Thymus (tissue), 11 donors: ENCODE measurements around the gene EGLN1. TPM values are rescaled to one million over a fixed set of nuclear protein-coding genes. Genes with fewer than 3 reads are reported as not detected.

Source experiments
- DNase-seq, 9 donors: peaks; one replicate each; pipeline ENCODE4 v3.0.0-alpha.2; 2013; ENCODE audit warnings: low spot score in 9 of 9, low read depth in 6 of 9, missing footprints in 1 of 9
- H3K27ac ChIP-seq, 2 donors: one replicate each; pipeline ENCODE4 v1.5.1; 2013; ENCODE audit warnings: control low read depth in 1 of 2, low read depth in 1 of 2, low read length in 1 of 2, mild to moderate bottlenecking in 1 of 2, moderate library complexity in 1 of 2
- H3K27me3 ChIP-seq, 2 donors: one replicate each; pipeline ENCODE4 v1.5.1; 2013; ENCODE audit warnings: low read length in 1 of 2; ENCODE audit not compliant: control insufficient read depth in 2 of 2, insufficient read depth in 1 of 2
- H3K36me3 ChIP-seq, 2 donors: one replicate each; pipeline ENCODE4 v1.5.1; 2013; ENCODE audit warnings: low read length in 1 of 2, mild to moderate bottlenecking in 1 of 2, moderate library complexity in 1 of 2; ENCODE audit not compliant: control insufficient read depth in 2 of 2, insufficient read depth in 2 of 2
- H3K4me1 ChIP-seq, 2 donors: one replicate each; pipeline ENCODE4 v1.5.1; 2013; ENCODE audit warnings: low read length in 2 of 2; ENCODE audit not compliant: control insufficient read depth in 2 of 2, insufficient read depth in 2 of 2
- H3K4me3 ChIP-seq, 2 donors: one replicate each; pipeline ENCODE4 v1.5.1; 2013; ENCODE audit warnings: low read length in 2 of 2, control low read depth in 1 of 2, mild to moderate bottlenecking in 1 of 2
- H3K9me3 ChIP-seq, 2 donors: one replicate each; pipeline ENCODE4 v1.5.1; 2013; ENCODE audit warnings: low read length in 1 of 2, mild to moderate bottlenecking in 1 of 2; ENCODE audit not compliant: control insufficient read depth in 2 of 2, insufficient read depth in 1 of 2
- WGBS: extraction: QIAGEN DNeasy Blood & Tissue Kit; methylation state at CpG from one replicate; pipeline ENCODE4 v1.1.7; 2013; 5-methylcytosine and 5-hydroxymethylcytosine counted together
- polyA plus RNA-seq: library from polyadenylated mRNA; stranded (reverse); fragments of 200-250 nt; gene quantifications from one replicate; pipeline ENCODE4 v1.2.3, GENCODE V29; 2013
- total RNA-seq: library from RNA; stranded (reverse); fragments of 120-200 nt; gene quantifications from one replicate; pipeline ENCODE4 v1.2.4, GENCODE V29; 2013
- donor health status: healthy.

Gene EGLN1
- total and polyA plus RNA-seq, 2 donors = 12.4 to 26.9 TPM

GRCh38 chr1:231384696-231385415 is 37.2 kb downstream of the EGLN1 start:
- no peaks in the 10 kb centered on the region for H3K27me3 ChIP-seq
- no peaks in the 10 kb centered on the region for H3K36me3 ChIP-seq
- H3K4me3 ChIP-seq = no peak overlapping the region
- H3K27ac ChIP-seq = no peak overlapping the region
- H3K9me3 ChIP-seq = no peaks in the 10 kb centered on the region
- WGBS = 95% methylated on average over 6 of the region's 6 CpGs
- no peaks in the 10 kb centered on the region for H3K4me1 ChIP-seq
- no peak for DNase-seq

GRCh38 chr1:231383159-231383860 is 38.8 kb downstream of the EGLN1 start:
- Histone ChIP-seq H3K4me3 (no peak overlapping the region), H3K9me3 (no peaks in the 10 kb centered on the region), H3K27ac (no peak overlapping the region), H3K4me1 (no peaks in the 10 kb centered on the region), H3K36me3 (no peaks in the 10 kb centered on the region), H3K27me3 (no peaks in the 10 kb centered on the region)
- 93% methylated on average over 5 of the region's 5 CpGs for WGBS
- DNase-seq = no peak

- 99% methylated on average over 3 of the region's 3 CpGs for WGBS
- Histone ChIP-seq H3K4me1 (no peaks in the 10 kb centered on the region), H3K27ac (no peak overlapping the region), H3K27me3 (no peaks in the 10 kb centered on the region), H3K9me3 (no peaks in the 10 kb centered on the region), H3K36me3 (no peaks in the 10 kb centered on the region), H3K4me3 (no peak overlapping the region)
- DNase-seq = no peak
Measured at GRCh38 chr1:231382426-231382825, 39.7 kb downstream of the EGLN1 start.

GRCh38 chr1:231381729-231382128 is 40.4 kb downstream of the EGLN1 start:
- no peak for DNase-seq
- H3K36me3 ChIP-seq = no peaks in the 10 kb centered on the region
- H3K27ac ChIP-seq = no peak overlapping the region
- no peak overlapping the region for H3K4me3 ChIP-seq
- WGBS = 96% methylated on average over 2 of the region's 2 CpGs
- no peaks in the 10 kb centered on the region for H3K4me1 ChIP-seq
- no peaks in the 10 kb centered on the region for H3K9me3 ChIP-seq
- no peaks in the 10 kb centered on the region for H3K27me3 ChIP-seq

- Histone ChIP-seq H3K9me3 (no peaks in the 10 kb centered on the region), H3K4me3 (no peak overlapping the region), H3K36me3 (no peaks in the 10 kb centered on the region), H3K27me3 (no peaks in the 10 kb centered on the region), H3K4me1 (no peaks in the 10 kb centered on the region), H3K27ac (no peak overlapping the region)
- DNase-seq = no peak
- 78% methylated on average over 5 of the region's 5 CpGs for WGBS
Measured at GRCh38 chr1:231376875-231377549, 45.1 kb downstream of the EGLN1 start.

GRCh38 chr1:231376101-231376500 is 46.0 kb downstream of the EGLN1 start:
- H3K4me3 ChIP-seq = no peak overlapping the region
- H3K4me1 ChIP-seq = no peaks in the 10 kb centered on the region
- H3K27me3 ChIP-seq = no peaks in the 10 kb centered on the region
- WGBS = 77% methylated on average over 4 of the region's 4 CpGs
- no peak overlapping the region for H3K27ac ChIP-seq
- H3K9me3 ChIP-seq = no peaks in the 10 kb centered on the region
- DNase-seq = no peak
- no peaks in the 10 kb centered on the region for H3K36me3 ChIP-seq

- H3K4me3 ChIP-seq = no peak overlapping the region
- H3K4me1 ChIP-seq = no peaks in the 10 kb centered on the region
- no peak overlapping the region for H3K27ac ChIP-seq
- 98% methylated on average over 4 of the region's 4 CpGs for WGBS
- H3K9me3 ChIP-seq = no peaks in the 10 kb centered on the region
- DNase-seq = no peak
- H3K27me3 ChIP-seq = no peaks in the 10 kb centered on the region
- peaks cover 0 to 2% of the 10 kb centered on the region in 2 donors for H3K36me3 ChIP-seq
Measured at GRCh38 chr1:231374394-231374793, 47.7 kb downstream of the EGLN1 start.

- H3K36me3 ChIP-seq = peaks cover 0 to 3% of the 10 kb centered on the region in 2 donors
- H3K4me3 ChIP-seq = no peak overlapping the region
- DNase-seq = no peak
- H3K27me3 ChIP-seq = no peaks in the 10 kb centered on the region
- H3K9me3 ChIP-seq = no peaks in the 10 kb centered on the region
- no peak overlapping the region for H3K27ac ChIP-seq
- H3K4me1 ChIP-seq = no peaks in the 10 kb centered on the region
Measured at GRCh38 chr1:231372501-231372900, 49.6 kb downstream of the EGLN1 start.

- WGBS = 95% methylated on average over 3 of the region's 3 CpGs
- Histone ChIP-seq H3K9me3 (no peaks in the 10 kb centered on the region), H3K36me3 (peaks cover 0 to 3% of the 10 kb centered on the region in 2 donors), H3K27ac (no peak overlapping the region), H3K27me3 (no peaks in the 10 kb centered on the region), H3K4me3 (no peak overlapping the region), H3K4me1 (no peaks in the 10 kb centered on the region)
- DNase-seq = no peak
Measured at GRCh38 chr1:231369282-231369681, 52.8 kb downstream of the EGLN1 start.
